MG63 (cell line): ENCODE results near the gene SPNS2. TPM values are rescaled to one million over a fixed set of nuclear protein-coding genes. Genes with fewer than 3 reads are reported as not detected.

ENCODE experiments used
- DNase-seq: peaks from one replicate; pipeline ENCODE4 v3.0.0-alpha.2; 2020
- H3K27me3 ChIP-seq: fragments of 250-450 bp; sonication (Bioruptor Pico); 2 replicates; pipeline ENCODE4 v1.5.1; 2020; ENCODE audit warnings: mild to moderate bottlenecking, moderate library complexity
- H3K36me3 ChIP-seq: fragments of 250-450 bp; sonication (Bioruptor Pico); 2 replicates; pipeline ENCODE4 v1.5.1; 2020; ENCODE audit warnings: mild to moderate bottlenecking, moderate library complexity
- H3K4me3 ChIP-seq: fragments of 250-450 bp; sonication (Bioruptor Pico); 2 replicates; pipeline ENCODE4 v1.5.1; 2020; ENCODE audit warnings: mild to moderate bottlenecking, moderate library complexity
- H3K9me3 ChIP-seq: fragments of 250-450 bp; sonication (Bioruptor Pico); 2 replicates; pipeline ENCODE4 v1.5.1; 2020; ENCODE audit warnings: mild to moderate bottlenecking, moderate library complexity
- total RNA-seq: library from RNA; depleted of rRNA; stranded (reverse); fragments of >200 nt; shearing (Covaris generic); gene quantifications from 2 replicates; pipeline ENCODE4 v1.2.3, GENCODE V29; 2014; ENCODE audit warnings: low replicate concordance

The SPNS2 gene
- total RNA-seq, 1 experiment from 2014 or later: 4.2 TPM

- H3K36me3 ChIP-seq: no peaks in the 10 kb centered on the region
- no peaks in the 10 kb centered on the region for H3K27me3 ChIP-seq
- no peaks in the 10 kb centered on the region for H3K9me3 ChIP-seq
- no peak for DNase-seq
- no peak overlapping the region for H3K4me3 ChIP-seq
Observed at GRCh38 chr17:4525691-4526397, 27.2 kb downstream of the SPNS2 start.

GRCh38 chr17:4527134-4527533, 28.5 kb downstream of the SPNS2 start:
- H3K9me3 ChIP-seq: no peaks in the 10 kb centered on the region
- DNase-seq: no peak
- no peaks in the 10 kb centered on the region for H3K27me3 ChIP-seq
- H3K36me3 ChIP-seq: no peaks in the 10 kb centered on the region
- no peak overlapping the region for H3K4me3 ChIP-seq

GRCh38 chr17:4527566-4528125, 29.0 kb downstream of the SPNS2 start:
- H3K27me3 ChIP-seq: no peaks in the 10 kb centered on the region
- H3K4me3 ChIP-seq: no peak overlapping the region
- H3K9me3 ChIP-seq: no peaks in the 10 kb centered on the region
- no peaks in the 10 kb centered on the region for H3K36me3 ChIP-seq
- no peak for DNase-seq

GRCh38 chr17:4529533-4530152, 31.0 kb downstream of the SPNS2 start:
- Histone ChIP-seq H3K36me3 (no peaks in the 10 kb centered on the region), H3K4me3 (no peak overlapping the region), H3K9me3 (no peaks in the 10 kb centered on the region), H3K27me3 (no peaks in the 10 kb centered on the region)
- DNase-seq: no peak

DNA sequence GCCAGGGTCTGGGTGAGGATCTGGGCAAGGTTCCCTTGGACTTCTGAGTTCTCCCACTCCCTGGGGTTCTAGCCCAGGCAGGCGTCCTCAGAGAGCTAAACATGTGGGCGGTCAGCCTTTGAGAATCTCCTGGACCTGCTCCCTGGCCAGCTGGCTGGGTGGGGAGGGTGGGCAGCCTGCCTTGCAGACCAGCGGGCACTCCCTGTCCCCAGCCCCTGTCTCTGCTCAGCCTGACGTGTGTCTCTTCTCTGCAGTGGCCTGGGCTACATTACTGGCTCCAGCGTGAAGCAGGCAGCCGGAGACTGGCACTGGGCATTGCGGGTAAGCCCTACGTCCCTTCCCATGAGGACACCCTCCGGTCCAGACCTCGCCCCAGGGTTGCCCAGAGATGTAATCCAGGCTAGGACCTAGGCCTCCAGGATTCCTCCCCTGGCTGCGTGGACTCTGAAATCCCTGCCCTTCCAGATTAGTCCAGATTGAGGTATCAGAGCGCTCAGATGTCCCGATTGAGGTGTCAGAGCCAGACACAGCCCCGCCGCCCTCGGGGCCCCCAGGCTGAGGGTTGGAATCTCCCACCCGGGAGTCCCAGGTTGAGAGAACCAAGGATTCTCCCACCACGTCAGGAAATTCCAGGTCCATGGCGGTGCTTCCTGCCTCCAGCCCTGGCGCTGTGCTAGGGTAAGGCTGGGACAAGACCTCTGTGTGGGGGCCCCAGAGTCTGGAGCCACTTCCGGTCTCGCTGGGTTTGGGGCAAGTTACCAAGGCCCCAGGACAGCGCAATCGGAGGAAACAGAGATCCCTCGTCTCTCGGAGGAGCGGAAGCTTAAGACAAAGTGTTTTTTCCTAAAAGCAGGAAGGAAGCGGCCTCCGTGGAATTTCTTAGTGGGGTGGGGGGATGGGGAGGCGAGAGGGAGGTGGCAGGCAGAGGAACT, 32.4 kb downstream of the SPNS2 start:
- Histone ChIP-seq H3K9me3 (no peaks in the 10 kb centered on the region), H3K4me3 (no peak overlapping the region), H3K36me3 (no peaks in the 10 kb centered on the region), H3K27me3 (no peaks in the 10 kb centered on the region)
- DNase-seq: no peak

DNA sequence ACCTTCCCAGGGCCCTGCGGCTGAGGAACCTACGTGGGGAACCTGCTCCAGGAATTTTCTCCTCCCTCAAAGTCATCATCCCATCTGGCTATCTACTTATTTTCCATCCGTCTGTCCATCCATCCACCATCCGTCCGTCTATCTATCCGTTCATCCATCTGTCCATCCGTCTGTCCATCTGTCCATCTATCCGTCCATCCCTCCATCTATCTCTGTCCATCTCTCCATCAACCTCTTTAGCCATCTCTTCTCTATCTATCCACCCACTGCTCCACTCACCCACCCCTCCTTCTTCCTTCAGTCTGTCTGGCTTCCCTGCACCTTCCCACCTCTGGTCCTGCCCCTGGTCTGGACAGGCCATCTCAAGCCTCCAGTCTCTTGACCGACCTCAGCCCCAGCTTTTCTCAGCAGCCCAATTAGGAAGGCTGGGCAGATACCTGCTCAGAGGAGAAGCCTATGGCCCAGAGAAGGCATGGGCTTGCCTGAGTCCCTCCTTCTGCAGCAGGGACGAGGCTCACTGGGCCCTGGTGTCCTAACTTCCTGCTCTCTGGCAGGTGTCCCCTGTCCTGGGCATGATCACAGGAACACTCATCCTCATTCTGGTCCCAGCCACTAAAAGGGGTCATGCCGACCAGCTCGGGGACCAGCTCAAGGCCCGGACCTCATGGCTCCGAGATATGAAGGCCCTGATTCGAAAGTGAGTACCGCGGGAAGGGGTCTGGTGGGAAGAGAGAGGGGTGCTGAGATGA, 33.5 kb downstream of the SPNS2 start:
- H3K36me3 ChIP-seq: no peaks in the 10 kb centered on the region
- DNase-seq: no peak
- H3K4me3 ChIP-seq: no peak overlapping the region
- no peaks in the 10 kb centered on the region for H3K27me3 ChIP-seq
- no peaks in the 10 kb centered on the region for H3K9me3 ChIP-seq

GRCh38 chr17:4532860-4533522, 34.3 kb downstream of the SPNS2 start:
- Histone ChIP-seq H3K9me3 (no peaks in the 10 kb centered on the region), H3K4me3 (no peak overlapping the region), H3K36me3 (no peaks in the 10 kb centered on the region), H3K27me3 (no peaks in the 10 kb centered on the region)
- no peak for DNase-seq

GRCh38 chr17:4533523-4534504, 35.1 kb downstream of the SPNS2 start:
- Histone ChIP-seq H3K4me3 (no peak overlapping the region), H3K9me3 (no peaks in the 10 kb centered on the region), H3K36me3 (no peaks in the 10 kb centered on the region; the same call in 1 of the 2 replicates), H3K27me3 (no peaks in the 10 kb centered on the region)
- no peak for DNase-seq

- Histone ChIP-seq H3K4me3 (no peak overlapping the region), H3K9me3 (no peaks in the 10 kb centered on the region), H3K27me3 (no peaks in the 10 kb centered on the region), H3K36me3 (no peaks in the 10 kb centered on the region; the same call in 1 of the 2 replicates)
- DNase-seq: no peak
Observed at GRCh38 chr17:4534515-4534914, 35.8 kb downstream of the SPNS2 start.

DNA sequence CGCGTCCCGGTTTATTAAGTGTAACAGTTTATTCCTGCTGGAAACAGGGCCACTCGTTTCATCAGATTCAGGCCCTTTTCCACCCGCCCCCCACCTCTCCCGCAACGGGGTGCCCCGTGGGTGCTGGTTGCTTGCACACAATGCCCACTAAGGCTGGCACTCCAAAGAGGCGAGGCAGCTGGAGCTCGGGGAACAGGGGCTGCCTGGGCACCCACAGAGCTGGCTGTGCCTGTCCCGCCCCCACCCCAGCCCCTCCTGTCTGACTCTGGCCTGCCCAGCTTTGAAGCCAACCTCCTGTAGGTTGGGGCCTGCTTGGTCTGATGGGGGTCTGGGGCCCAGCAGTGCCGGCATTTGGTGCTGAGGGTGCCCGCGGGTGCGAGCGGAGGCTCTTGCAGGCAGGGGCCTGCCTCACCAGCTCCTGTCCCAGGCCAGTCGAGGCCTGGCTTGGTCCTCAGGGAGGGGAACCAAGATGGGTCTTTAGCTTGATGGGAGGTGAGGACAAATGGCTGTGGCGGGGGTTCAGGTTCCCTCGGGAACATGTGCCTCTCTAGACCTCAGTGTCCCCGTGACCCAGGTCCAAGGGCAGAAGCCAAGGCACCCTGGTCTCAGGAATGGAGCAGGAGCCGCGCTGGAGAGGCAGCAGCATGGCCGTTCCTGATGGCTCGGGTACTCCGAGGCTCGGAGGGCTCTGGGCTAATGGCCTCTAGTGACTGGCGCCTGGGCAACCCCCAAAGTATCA, 36.4 kb downstream of the SPNS2 start:
- Histone ChIP-seq H3K27me3 (no peaks in the 10 kb centered on the region), H3K36me3 (no peaks in the 10 kb centered on the region; the same call in 1 of the 2 replicates), H3K9me3 (no peaks in the 10 kb centered on the region), H3K4me3 (no peak overlapping the region)
- no peak for DNase-seq

GRCh38 chr17:4535667-4536258, 37.1 kb downstream of the SPNS2 start:
- no peaks in the 10 kb centered on the region for H3K9me3 ChIP-seq
- no peaks in the 10 kb centered on the region; the same call in 1 of the 2 replicates for H3K36me3 ChIP-seq
- H3K27me3 ChIP-seq: no peaks in the 10 kb centered on the region
- no peak overlapping the region for H3K4me3 ChIP-seq
- DNase-seq: no peak

GRCh38 chr17:4536259-4536741, 37.6 kb downstream of the SPNS2 start:
- H3K36me3 ChIP-seq: no peaks in the 10 kb centered on the region; the same call in 1 of the 2 replicates
- no peak for DNase-seq
- H3K9me3 ChIP-seq: no peaks in the 10 kb centered on the region
- H3K4me3 ChIP-seq: no peak overlapping the region
- H3K27me3 ChIP-seq: no peaks in the 10 kb centered on the region

DNA sequence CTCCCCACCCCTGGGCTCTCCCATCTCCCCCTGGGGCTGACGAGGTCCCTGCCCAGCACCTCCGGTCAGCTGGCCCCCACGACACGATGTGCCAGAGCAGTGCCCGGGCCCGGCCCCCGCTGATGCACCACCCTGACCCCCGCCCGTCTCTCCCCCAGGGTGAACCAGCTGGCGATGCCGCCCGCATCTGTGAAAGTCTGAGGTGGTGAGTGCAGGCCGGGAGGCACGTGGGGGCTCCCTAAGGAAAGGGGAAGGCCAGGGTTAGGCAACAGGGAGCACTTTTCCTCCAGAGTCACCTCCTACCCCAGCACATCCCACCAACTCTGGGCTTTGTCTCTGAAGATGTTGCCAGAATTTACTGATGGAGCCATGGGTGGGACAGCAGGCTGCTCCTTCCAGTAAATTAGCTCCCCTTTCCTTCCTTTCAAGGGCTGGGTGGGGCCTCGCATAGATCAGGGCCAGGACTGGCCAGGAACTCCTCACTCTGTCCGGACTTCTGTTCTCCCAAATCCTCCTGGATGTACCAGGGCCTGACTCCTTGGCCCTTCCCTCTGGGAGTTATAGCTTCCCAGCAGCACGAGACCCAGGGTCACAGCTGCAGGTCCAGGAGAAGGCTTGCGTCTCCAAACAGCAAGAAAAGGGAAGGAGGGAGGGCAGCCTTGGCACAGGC, 38.2 kb downstream of the SPNS2 start:
- DNase-seq: no peak

More for the DNA sequence above, 38.2 kb downstream of the SPNS2 start:
- Histone ChIP-seq H3K27me3 (no peaks in the 10 kb centered on the region), H3K4me3 (no peak overlapping the region), H3K9me3 (no peaks in the 10 kb centered on the region), H3K36me3 (no peaks in the 10 kb centered on the region; the same call in 1 of the 2 replicates)
